Astrocyte of the cerebellum (primary cell): ENCODE data around the gene KIF12.
A peak's percentile ranks its signal among the peaks of the same experiment; 100 is the strongest.

Source experiments
- DNase-seq: peaks from one replicate; pipeline ENCODE4 v3.0.0-alpha.2; 2011; ENCODE audit warnings: low read depth
- H3K4me3 ChIP-seq: 2 replicates; pipeline ENCODE4 v1.5.1; 2011; ENCODE audit warnings: mild to moderate bottlenecking, low read depth, low read length, moderate library complexity
- CTCF ChIP-seq: IDR thresholded peaks from 2 replicates; pipeline ENCODE4 v1.5.1; 2012; ENCODE audit warnings: low read length, low read depth, moderate library complexity, mild to moderate bottlenecking; ENCODE audit errors: missing control alignments
- in situ Hi-C: cut with HindIII; loops from 2 replicates; pipeline ENCODE4 v1.10.0; 2017; ENCODE audit warnings: low sequenced_read_pairs

KIF12 gene

GRCh38 chr9:114112778-114113584 is 13.9 kb upstream of the KIF12 start:
- in situ Hi-C loops: no loop called here
- TF ChIP-seq CTCF: no peak
- no peak overlapping the region for H3K4me3 ChIP-seq
- DNase-seq: no peak

- DNase-seq: no peak
- no peak overlapping the region for H3K4me3 ChIP-seq
- TF ChIP-seq CTCF: no peak
- in situ Hi-C loops: no loop called here
Measured at GRCh38 chr9:114112325-114112724, 13.2 kb upstream of the KIF12 start.

GRCh38 chr9:114110180-114110579 is 11.1 kb upstream of the KIF12 start:
- in situ Hi-C loops: no loop called here
- TF ChIP-seq CTCF: no peak
- H3K4me3 ChIP-seq: no peak overlapping the region
- DNase-seq: no peak

- in situ Hi-C loops: loop anchor here (5.0 kb wide), 2 partner anchors 43 to 168 kb away; no protein-coding TSS in a partner anchor
- no peak for DNase-seq
- no peak for TF ChIP-seq CTCF
- H3K4me3 ChIP-seq: no peak overlapping the region
Measured at GRCh38 chr9:114109124-114109523, 10.0 kb upstream of the KIF12 start.

- H3K4me3 ChIP-seq: no peak overlapping the region
- in situ Hi-C loops: loop anchor here (5.0 kb wide), 2 partner anchors 44 to 169 kb away; no protein-coding TSS in a partner anchor
- peak; percentile 98 for TF ChIP-seq CTCF
- DNase-seq: peak; percentile 55
Measured at GRCh38 chr9:114108016-114108833, 9.1 kb upstream of the KIF12 start.

- no peak overlapping the region for H3K4me3 ChIP-seq
- DNase-seq: no peak
- TF ChIP-seq CTCF: no peak
- in situ Hi-C loops: loop anchor here (5.0 kb wide), 2 partner anchors 45 to 170 kb away; no protein-coding TSS in a partner anchor
Measured at GRCh38 chr9:114107286-114108001, 8.4 kb upstream of the KIF12 start.
